Measurements from ENCODE around the gene DRAM2. TPM values are rescaled to one million over a fixed set of nuclear protein-coding genes. Genes with fewer than 3 reads are reported as not detected.

The DRAM2 gene
- total and polyA plus RNA-seq, 10 of the 15 experiments (the other 5 are each of a cell fraction or from before 2014, with no cell fraction given) = 39.1 to 229 (median 79.4) TPM

DNA sequence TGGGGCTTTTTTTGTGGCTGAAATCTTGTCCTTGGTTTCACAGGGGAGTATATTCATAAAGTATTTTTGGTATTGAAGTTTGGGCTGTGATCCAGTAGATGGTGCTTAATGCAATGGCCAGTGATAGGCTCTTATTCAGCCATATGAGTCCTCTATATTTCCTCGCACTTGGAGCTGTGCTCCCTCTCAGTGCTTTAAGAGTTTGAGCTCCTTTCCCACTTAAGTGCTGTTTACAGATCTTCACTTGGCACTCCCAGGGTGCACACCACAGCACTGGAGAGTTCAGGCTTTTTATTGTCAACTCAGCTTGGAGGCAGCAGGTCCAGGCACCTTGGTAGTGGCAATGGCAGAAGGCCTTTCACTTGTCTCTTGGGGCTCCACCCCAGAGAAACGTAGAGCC lies 54.9 kb downstream of the DRAM2 start:
- no peaks in the 10 kb centered on the region for H3K79me2 ChIP-seq (ENCODE audit: control insufficient read depth, insufficient read depth, low read length)
- ChIA-PET RAD21 (ENCODE audit: unreplicated experiment) (no interaction called here), POLR2A (no interaction called here), CTCF (interaction anchor here (2.9 kb wide), 1 partner anchor 20 kb away, joined by 10 read pairs; no protein-coding TSS in a partner anchor), SMC1A (ENCODE audit: uncharacterized antibody, unreplicated experiment) (interaction anchor here (0.6 kb wide), 2 partner anchors 566 to 723 kb away, joined by 3 to 4 read pairs; no protein-coding TSS in a partner anchor)
- H4K20me1 ChIP-seq (ENCODE audit: control insufficient read depth, insufficient read depth) = no peaks in the 10 kb centered on the region
- no peak overlapping the region for H3K4me3 ChIP-seq
- intact Hi-C loops (cut with micrococcal nuclease; ENCODE audit: unreplicated experiment) (no loop called here), in situ Hi-C loops (cut with MboI) (no loop called here)
- no peaks in the 10 kb centered on the region for H3K4me1 ChIP-seq (ENCODE audit: control insufficient read depth, insufficient read depth, low read length)
- FAIRE-seq (no peak), DNase-seq (ENCODE audit: low read depth, low spot score) (no peak), ATAC-seq (no peak)
- no peaks in the 10 kb centered on the region for H3K36me3 ChIP-seq (ENCODE audit: control insufficient read depth in 2 of 2, insufficient read depth in 2 of 2, low read length in 1 of 2)
- BruUV-seq (replicated peaks) = no TSS peak
- 50% methylated on average over 2 of the region's 2 CpGs for WGBS (ENCODE audit: insufficient coverage, insufficient replicate concordance, low lambda C conversion rate, missing lambda C conversion rate)
- H3K4me2 ChIP-seq (ENCODE audit: control insufficient read depth, insufficient read depth) = no peak overlapping the region
- TF ChIP-seq BCL11A (IDR thresholded peaks at IDR 0.05; ENCODE audit: low read depth, low read length) (no peak), SUPT20H (IDR thresholded peaks at IDR 0.05; ENCODE audit: borderline replicate concordance, control insufficient read depth, low read depth, low read length) (no peak), STAT1 (conservative IDR thresholded peaks at IDR 0.05) (no peak), ZBED1 (IDR thresholded peaks at IDR 0.05; ENCODE audit: borderline replicate concordance) (no peak), CBX3 (IDR thresholded peaks at IDR 0.05; ENCODE audit: borderline replicate concordance, low read depth) (no peak), SRF (IDR thresholded peaks at IDR 0.05; ENCODE audit: low read depth in 2 of 2, low read length in 2 of 2) (no peak), IRF3 (IDR thresholded peaks at IDR 0.05) (no peak), CEBPB (IDR thresholded peaks at IDR 0.05; ENCODE audit: borderline replicate concordance in 1 of 2, low read depth in 2 of 2, low read length in 2 of 2) (no peak), FOXK2 (IDR thresholded peaks at IDR 0.05) (no peak), ASH2L (IDR thresholded peaks at IDR 0.05; ENCODE audit: borderline replicate concordance, low read depth) (no peak), ZNF207 (IDR thresholded peaks at IDR 0.05; ENCODE audit: borderline replicate concordance) (no peak), IKZF2 (IDR thresholded peaks at IDR 0.05) (no peak), EED (IDR thresholded peaks at IDR 0.05; ENCODE audit: low read depth) (no peak), MYC (IDR thresholded peaks at IDR 0.05; ENCODE audit: insufficient read depth, insufficient read length, insufficient replicate concordance, low read length, severe bottlenecking) (no peak), KAT2A (conservative IDR thresholded peaks at IDR 0.05; ENCODE audit: control insufficient read depth, low read depth, low read length) (no peak), GATAD2B (conservative IDR thresholded peaks at IDR 0.05; ENCODE audit: low read depth) (no peak)
- TF ChIP-seq, protein P1, sequence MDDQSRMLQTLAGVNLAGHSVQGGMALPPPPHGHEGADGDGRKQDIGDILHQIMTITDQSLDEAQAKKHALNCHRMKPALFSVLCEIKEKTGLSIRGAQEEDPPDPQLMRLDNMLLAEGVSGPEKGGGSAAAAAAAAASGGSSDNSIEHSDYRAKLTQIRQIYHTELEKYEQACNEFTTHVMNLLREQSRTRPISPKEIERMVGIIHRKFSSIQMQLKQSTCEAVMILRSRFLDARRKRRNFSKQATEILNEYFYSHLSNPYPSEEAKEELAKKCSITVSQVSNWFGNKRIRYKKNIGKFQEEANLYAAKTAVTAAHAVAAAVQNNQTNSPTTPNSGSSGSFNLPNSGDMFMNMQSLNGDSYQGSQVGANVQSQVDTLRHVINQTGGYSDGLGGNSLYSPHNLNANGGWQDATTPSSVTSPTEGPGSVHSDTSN (IDR thresholded peaks at IDR 0.05; ENCODE audit: insufficient replicate concordance, low read depth, low read length) = no peak
- TF ChIP-seq, protein P2, sequence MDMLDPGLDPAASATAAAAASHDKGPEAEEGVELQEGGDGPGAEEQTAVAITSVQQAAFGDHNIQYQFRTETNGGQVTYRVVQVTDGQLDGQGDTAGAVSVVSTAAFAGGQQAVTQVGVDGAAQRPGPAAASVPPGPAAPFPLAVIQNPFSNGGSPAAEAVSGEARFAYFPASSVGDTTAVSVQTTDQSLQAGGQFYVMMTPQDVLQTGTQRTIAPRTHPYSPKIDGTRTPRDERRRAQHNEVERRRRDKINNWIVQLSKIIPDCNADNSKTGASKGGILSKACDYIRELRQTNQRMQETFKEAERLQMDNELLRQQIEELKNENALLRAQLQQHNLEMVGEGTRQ (IDR thresholded peaks at IDR 0.05; ENCODE audit: borderline replicate concordance, low read depth, low read length) = no peak
- TF ChIP-seq, protein P3, sequence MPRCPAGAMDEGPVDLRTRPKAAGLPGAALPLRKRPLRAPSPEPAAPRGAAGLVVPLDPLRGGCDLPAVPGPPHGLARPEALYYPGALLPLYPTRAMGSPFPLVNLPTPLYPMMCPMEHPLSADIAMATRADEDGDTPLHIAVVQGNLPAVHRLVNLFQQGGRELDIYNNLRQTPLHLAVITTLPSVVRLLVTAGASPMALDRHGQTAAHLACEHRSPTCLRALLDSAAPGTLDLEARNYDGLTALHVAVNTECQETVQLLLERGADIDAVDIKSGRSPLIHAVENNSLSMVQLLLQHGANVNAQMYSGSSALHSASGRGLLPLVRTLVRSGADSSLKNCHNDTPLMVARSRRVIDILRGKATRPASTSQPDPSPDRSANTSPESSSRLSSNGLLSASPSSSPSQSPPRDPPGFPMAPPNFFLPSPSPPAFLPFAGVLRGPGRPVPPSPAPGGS (IDR thresholded peaks at IDR 0.05; ENCODE audit: borderline replicate concordance, insufficient read depth, low read depth, low read length, poor library complexity, severe bottlenecking) = no peak
- no peak overlapping the region for H3K27ac ChIP-seq (ENCODE audit: control insufficient read depth, insufficient read depth)
- no peak overlapping the region for H3K9ac ChIP-seq (ENCODE audit: control insufficient read depth, insufficient read depth, low read length)
- H3K27me3 ChIP-seq (replicated peaks in 1 of 2; ENCODE audit: control insufficient read depth in 2 of 2, insufficient read depth in 2 of 2, low read length in 1 of 2) = no peaks in the 10 kb centered on the region
- H3K9me3 ChIP-seq (replicated peaks; ENCODE audit: control insufficient read depth, insufficient read depth, low read length) = peaks cover 9% of the 10 kb centered on the region; the same call in 2 of the 3 replicates
- H2AFZ ChIP-seq (ENCODE audit: control insufficient read depth, low read depth, low read length) = no peak overlapping the region
